ENCODE data around the gene NECTIN3.

GRCh38 chr3:111227216-111227615 lies 155.6 kb downstream of the NECTIN3 start:
- no peak for TF ChIP-seq CTCF (IDR thresholded peaks at IDR 0.05 in 4 of 5, conservative IDR thresholded peaks at IDR 0.05 in 1 of 5)
- TF ChIP-seq POLR2A (IDR thresholded peaks at IDR 0.05) = no peak

All from gastrocnemius medialis (tissue), 4 donors.